Omental fat pad (tissue), 4 donors: ENCODE results near the gene XKR7. TPM values are rescaled to one million over a fixed set of nuclear protein-coding genes. Genes with fewer than 3 reads are reported as not detected.

Source experiments
- ATAC-seq: fragments of 150-250 bp; one replicate; pipeline ENCODE4 v1.9.1; 2016; ENCODE audit warnings: mild to moderate bottlenecking, moderate library complexity; ENCODE audit not compliant: low FRiP score
- DNase-seq: peaks from one replicate; pipeline ENCODE4 v3.0.0-alpha.2; 2019; ENCODE audit warnings: low spot score
- total RNA-seq, 4 donors: library from RNA; depleted of rRNA; stranded (reverse); fragments of >200 nt; gene quantifications; one replicate each; pipeline ENCODE4 v1.1.0, GENCODE V29; 2016
- TF ChIP-seq, protein P1 (sequence below), 3 donors: fragments of 450-650 bp; IDR thresholded peaks; one replicate each; pipeline ENCODE4 v1.5.1; 2016 to 2017; ENCODE audit warnings: antibody characterized with exemption in 3 of 3, mild to moderate bottlenecking in 3 of 3, moderate library complexity in 2 of 3

XKR7 gene
- total RNA-seq, 4 donors from 2014 or later: not detected

DNA sequence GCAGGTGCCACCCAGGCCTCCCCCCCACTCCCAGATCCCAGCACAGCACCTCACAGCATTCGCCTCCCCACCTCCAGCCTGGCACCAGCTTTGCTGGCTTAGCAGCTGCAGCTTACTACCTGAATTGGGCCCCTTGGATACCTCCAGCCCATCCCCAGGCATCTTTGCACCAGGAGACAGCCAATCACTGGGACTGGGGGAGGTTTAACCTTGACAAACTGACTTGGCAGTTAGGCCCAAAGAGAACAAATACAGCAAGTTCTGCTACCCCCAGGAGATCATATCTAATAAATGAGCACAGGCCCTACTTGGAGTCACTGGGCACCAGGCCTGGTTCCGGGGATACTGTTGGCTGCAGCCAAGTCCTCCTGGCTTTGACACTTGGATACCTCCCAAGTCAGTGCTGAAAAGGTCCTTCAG is 24.9 kb upstream of the XKR7 start:
- TF ChIP-seq, protein P1, sequence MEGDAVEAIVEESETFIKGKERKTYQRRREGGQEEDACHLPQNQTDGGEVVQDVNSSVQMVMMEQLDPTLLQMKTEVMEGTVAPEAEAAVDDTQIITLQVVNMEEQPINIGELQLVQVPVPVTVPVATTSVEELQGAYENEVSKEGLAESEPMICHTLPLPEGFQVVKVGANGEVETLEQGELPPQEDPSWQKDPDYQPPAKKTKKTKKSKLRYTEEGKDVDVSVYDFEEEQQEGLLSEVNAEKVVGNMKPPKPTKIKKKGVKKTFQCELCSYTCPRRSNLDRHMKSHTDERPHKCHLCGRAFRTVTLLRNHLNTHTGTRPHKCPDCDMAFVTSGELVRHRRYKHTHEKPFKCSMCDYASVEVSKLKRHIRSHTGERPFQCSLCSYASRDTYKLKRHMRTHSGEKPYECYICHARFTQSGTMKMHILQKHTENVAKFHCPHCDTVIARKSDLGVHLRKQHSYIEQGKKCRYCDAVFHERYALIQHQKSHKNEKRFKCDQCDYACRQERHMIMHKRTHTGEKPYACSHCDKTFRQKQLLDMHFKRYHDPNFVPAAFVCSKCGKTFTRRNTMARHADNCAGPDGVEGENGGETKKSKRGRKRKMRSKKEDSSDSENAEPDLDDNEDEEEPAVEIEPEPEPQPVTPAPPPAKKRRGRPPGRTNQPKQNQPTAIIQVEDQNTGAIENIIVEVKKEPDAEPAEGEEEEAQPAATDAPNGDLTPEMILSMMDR (IDR thresholded peaks at IDR 0.05): no peak
- ATAC-seq (no peak), DNase-seq (no peak)

DNA sequence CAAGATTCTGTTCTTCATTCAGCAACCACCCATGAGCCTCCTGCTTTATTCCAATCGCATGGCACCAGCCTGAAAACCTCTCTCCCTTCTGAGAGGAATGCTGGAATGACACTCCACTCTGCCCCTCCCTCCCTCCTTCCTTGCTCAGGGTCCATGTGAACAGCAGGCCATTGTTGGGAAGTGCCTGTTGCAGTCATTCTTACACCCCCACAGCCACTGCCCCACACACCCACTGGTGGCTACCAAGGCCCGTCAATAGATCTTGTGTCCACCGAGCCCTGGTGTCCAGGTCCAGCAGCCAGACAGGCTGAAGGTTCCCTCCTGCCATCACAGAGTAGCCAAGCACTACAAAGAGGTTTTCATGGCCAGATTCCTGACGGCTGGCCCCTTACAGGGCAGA is 22.6 kb upstream of the XKR7 start:
- no peak for DNase-seq
- no peak for ATAC-seq
- TF ChIP-seq, protein P1 (IDR thresholded peaks at IDR 0.05): no peak

DNA sequence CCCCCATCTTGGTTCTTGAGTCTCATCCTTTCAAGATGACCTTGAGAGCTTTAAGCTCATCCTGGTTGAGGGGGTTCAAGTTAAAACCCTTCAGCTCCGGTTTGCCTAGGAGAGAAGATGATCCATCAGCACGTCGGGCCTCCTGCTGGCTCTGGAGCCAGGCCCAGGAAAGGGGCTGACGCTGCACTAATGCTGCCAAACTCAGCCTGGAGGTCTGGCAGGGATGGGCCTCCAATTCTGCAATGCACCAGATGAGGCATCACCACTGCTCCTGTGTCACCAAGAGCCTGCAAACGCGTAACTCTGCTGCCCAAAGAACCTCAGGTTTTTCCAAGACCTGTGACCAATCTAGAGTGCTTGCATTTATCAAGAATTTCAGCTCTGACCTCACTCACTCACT is 22.2 kb upstream of the XKR7 start:
- DNase-seq (no peak), ATAC-seq (no peak)
- TF ChIP-seq, protein P1 (IDR thresholded peaks at IDR 0.05): no peak

DNA sequence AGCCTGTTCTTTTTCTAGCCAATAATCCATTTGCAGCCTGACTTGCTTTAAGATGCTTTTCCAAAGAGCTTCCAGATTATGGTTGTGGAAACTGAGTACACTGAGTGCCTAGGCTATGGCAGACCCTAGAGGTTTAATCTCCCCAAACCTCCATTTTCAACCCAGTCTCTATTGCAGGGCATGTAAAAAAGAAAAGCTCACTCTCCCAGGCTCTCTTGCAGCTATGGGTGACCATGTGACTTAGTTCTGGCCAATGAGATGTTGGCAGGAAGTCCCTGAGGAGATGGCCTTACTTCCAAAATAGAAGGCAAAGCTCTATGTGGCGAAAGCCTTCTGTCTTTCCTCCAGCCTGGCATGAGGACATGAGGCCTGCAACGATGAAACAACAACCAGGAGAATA is 19.9 kb upstream of the XKR7 start:
- TF ChIP-seq, protein P1 (IDR thresholded peaks at IDR 0.05): no peak
- ATAC-seq: no peak
- no peak for DNase-seq

DNA sequence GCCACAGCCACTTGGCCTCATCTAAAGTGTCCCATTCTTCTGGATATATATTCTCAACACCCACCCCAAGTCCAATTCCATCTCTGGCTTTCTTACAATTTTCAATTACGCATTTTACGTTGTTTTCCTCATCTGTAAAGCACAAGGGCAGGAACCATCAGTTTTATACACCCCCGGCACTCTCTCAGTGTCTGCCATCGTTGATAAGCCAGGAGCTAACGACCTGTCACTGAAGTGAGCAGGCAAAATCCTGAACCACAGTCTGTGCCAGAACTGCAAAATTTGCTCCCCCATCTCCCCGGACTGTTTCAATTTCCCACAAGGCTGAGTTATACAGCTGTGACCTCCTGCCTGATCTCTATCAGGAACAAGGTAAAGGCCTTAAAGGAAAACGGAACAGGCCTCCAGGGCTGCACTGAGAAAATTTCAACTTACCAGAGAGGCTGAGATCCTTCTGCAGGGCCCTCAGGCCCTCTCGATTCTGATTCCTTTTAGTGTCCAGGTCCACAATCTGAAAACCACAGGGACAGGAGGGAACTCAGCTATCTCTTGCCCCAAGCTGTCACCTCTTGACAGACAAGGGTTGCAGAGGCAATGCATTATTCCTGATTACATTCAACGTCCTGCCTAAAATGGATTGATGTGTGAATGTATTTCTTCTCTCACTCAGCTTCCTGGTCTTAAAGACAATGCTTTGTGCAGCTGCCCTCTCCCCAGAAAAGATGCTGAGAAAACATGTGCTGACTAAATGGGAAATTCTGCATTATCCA is 17.9 kb upstream of the XKR7 start:
- DNase-seq (no peak), ATAC-seq (no peak)
- TF ChIP-seq, protein P1 (IDR thresholded peaks at IDR 0.05): no peak

DNA sequence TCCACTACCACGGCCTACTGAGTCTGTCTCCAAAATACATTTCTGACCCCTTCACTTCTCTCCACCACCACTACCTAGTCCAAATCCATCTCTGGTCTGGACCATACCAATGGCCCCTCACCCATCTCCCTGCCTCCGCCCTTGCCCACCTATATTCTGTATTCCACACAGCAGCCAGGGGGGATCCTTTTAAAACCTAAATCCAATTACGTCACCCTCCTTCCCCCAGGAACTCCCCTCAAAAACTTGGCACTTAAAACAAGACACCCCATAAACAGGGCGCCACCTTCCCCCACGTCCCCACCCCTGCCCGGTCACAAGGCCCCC is 16.8 kb upstream of the XKR7 start:
- no peak for DNase-seq
- ATAC-seq: no peak
- TF ChIP-seq, protein P1 (IDR thresholded peaks at IDR 0.05): no peak
